Endothelial cell of umbilical vein (primary cell): ENCODE results near the gene DLK1. TPM values are rescaled to one million over a fixed set of nuclear protein-coding genes. Genes with fewer than 3 reads are reported as not detected.

ENCODE experiments used
- BruUV-seq: library from RNA; stranded (reverse); fragments of 400-500 nt; replicated peaks from 2 replicates; lab custom pipeline; 2021; lab: Mats Ljungman, UMichigan
- CTCF ChIA-PET: fragments of 300-600, 350-600 bp; sonication (Branson Sonifier 250); formaldehyde crosslinking; loops from one replicate; lab custom pipeline; 2021; ENCODE audit warnings: antibody characterized with exemption, inconsistent platforms; lab: Charles Lee
- POLR2A ChIA-PET: fragments of 300-600, 350-600 bp; sonication (Branson Sonifier 250); formaldehyde crosslinking; loops from one replicate; lab custom pipeline; 2021; ENCODE audit warnings: antibody characterized with exemption, inconsistent platforms; lab: Charles Lee
- DNase-seq: peaks from one replicate; pipeline ENCODE4 v3.0.0-alpha.2; 2011; ENCODE audit warnings: low read depth, low spot score
- FAIRE-seq: peaks from 2 replicates; lab custom pipeline; 2011; peaks lifted over from hg19 to GRCh38; lab: Jason Lieb, UNC
- H2AFZ ChIP-seq: 2 replicates; pipeline ENCODE4 v1.6.0; 2012; ENCODE audit warnings: low read depth, low read length, control low read depth, inconsistent platforms
- H3K27ac ChIP-seq: 2 replicates; pipeline ENCODE4 v1.5.1; 2011; ENCODE audit warnings: low read depth, mild to moderate bottlenecking, control low read depth, low read length, moderate library complexity; ENCODE audit not compliant: insufficient read depth
- H3K27me3 ChIP-seq, 2 experiments: 2 replicates each; pipeline versions ENCODE4 v1.6.0 to v1.6.1; 2011; ENCODE audit warnings: low read length in 2 of 2, mixed read lengths in 1 of 2; ENCODE audit not compliant: control insufficient read depth in 2 of 2, insufficient read depth in 2 of 2
- H3K36me3 ChIP-seq, 2 experiments: 2 replicates in 1 of 2; 3 replicates in 1 of 2; pipeline ENCODE4 v1.5.1; 2011; ENCODE audit warnings: low read length in 2 of 2, mild to moderate bottlenecking in 1 of 2, moderate library complexity in 1 of 2; ENCODE audit not compliant: control insufficient read depth in 2 of 2, insufficient read depth in 2 of 2; ENCODE audit errors: extremely low read depth in 1 of 2
- H3K4me1 ChIP-seq: 3 replicates; pipeline ENCODE4 v1.5.1; 2011; ENCODE audit warnings: mild to moderate bottlenecking, low read length; ENCODE audit not compliant: control insufficient read depth, insufficient read depth; ENCODE audit errors: extremely low read depth
- H3K4me2 ChIP-seq: 2 replicates; pipeline ENCODE4 v1.6.1; 2011; ENCODE audit warnings: low read length, control low read depth, mixed read lengths; ENCODE audit not compliant: insufficient read depth
- H3K4me3 ChIP-seq, 3 experiments: fragments of 200-600 bp in 1 of 3; sonication (generic), shearing (Covaris generic) in 1 of 3; replicated peaks in 1 of 3; 2 replicates each; pipeline ENCODE4 v1.5.1; 2011 to 2016; ENCODE audit warnings: control low read depth in 3 of 3, low read length in 3 of 3, mild to moderate bottlenecking in 2 of 3, inconsistent platforms in 1 of 3, low read depth in 1 of 3, moderate library complexity in 1 of 3; ENCODE audit not compliant: insufficient read depth in 1 of 3
- H3K79me2 ChIP-seq: 2 replicates; pipeline ENCODE4 v1.6.0; 2012; ENCODE audit warnings: low read length, inconsistent platforms; ENCODE audit not compliant: control insufficient read depth, insufficient read depth
- H3K9ac ChIP-seq: replicated peaks from 2 replicates; pipeline ENCODE3; 2011; ENCODE audit warnings: low read length, control low read depth; ENCODE audit not compliant: insufficient read depth; ENCODE audit errors: extremely low read depth
- H3K9me1 ChIP-seq: replicated peaks from 3 replicates; pipeline ENCODE4 v1.6.0; 2011; ENCODE audit warnings: mild to moderate bottlenecking, low read length; ENCODE audit not compliant: control insufficient read depth, insufficient read depth; ENCODE audit errors: extremely low read depth
- H3K9me3 ChIP-seq: replicated peaks from 2 replicates; pipeline ENCODE4 v1.5.1; 2012; ENCODE audit warnings: low read length, inconsistent platforms; ENCODE audit not compliant: control insufficient read depth, insufficient read depth
- H4K20me1 ChIP-seq: replicated peaks from 2 replicates; pipeline ENCODE3; 2011; ENCODE audit warnings: mild to moderate bottlenecking, low read length; ENCODE audit not compliant: control insufficient read depth, insufficient read depth; ENCODE audit errors: extremely low read depth
- EZH2 ChIP-seq: IDR thresholded peaks from 2 replicates; pipeline ENCODE4 v1.6.1; 2012; ENCODE audit warnings: borderline replicate concordance, low read depth, mild to moderate bottlenecking, moderate library complexity, low read length, inconsistent platforms; ENCODE audit not compliant: severe bottlenecking
- FOS ChIP-seq: IDR thresholded peaks from 2 replicates; pipeline ENCODE4 v1.6.1; 2011; ENCODE audit warnings: mild to moderate bottlenecking, low read length, moderate library complexity, borderline replicate concordance; ENCODE audit not compliant: insufficient read depth
- GATA2 ChIP-seq: IDR thresholded peaks from 2 replicates; pipeline ENCODE4 v1.7.0; 2011; ENCODE audit warnings: low read depth, mild to moderate bottlenecking, moderate library complexity, mixed read lengths, low read length; ENCODE audit not compliant: insufficient read length, insufficient read depth
- JUN ChIP-seq: IDR thresholded peaks from 2 replicates; pipeline ENCODE4 v1.6.1; 2011; ENCODE audit warnings: borderline replicate concordance, low read depth; ENCODE audit not compliant: insufficient read length, insufficient read depth
- MYC ChIP-seq: IDR thresholded peaks from one replicate; pipeline ENCODE4 v1.6.1; 2011; ENCODE audit warnings: mild to moderate bottlenecking, low read depth, low read length
- POLR2A ChIP-seq: IDR thresholded peaks from 2 replicates; pipeline ENCODE4 v1.6.1; 2012; ENCODE audit warnings: low read depth, mild to moderate bottlenecking, control low read depth, low read length
- POLR2AphosphoS5 ChIP-seq: IDR thresholded peaks from 2 replicates; pipeline ENCODE4 v1.6.1; 2012; ENCODE audit warnings: low read depth, mild to moderate bottlenecking, control low read depth, low read length, moderate library complexity; ENCODE audit not compliant: insufficient read depth
- dilution Hi-C: fragments of 300-500 bp; cut with MboI; formaldehyde crosslinking; loops from one replicate; pipeline ENCODE4 v1.15.0; 2019; ENCODE audit warnings: low sequenced_read_pairs; ENCODE audit not compliant: extremely low pct_ligation_motif_present
- intact Hi-C: fragments of 100-400 bp; cut with micrococcal nuclease; formaldehyde crosslinking; loops from one replicate; pipeline ENCODE4 v1.10.0; 2022
- polyA plus RNA-seq, 4 experiments: library from polyadenylated mRNA; depleted of rRNA in 3 of 4; stranded (reverse) in 3 of 4; unstranded in 1 of 4; fragments of >200 nt; gene quantifications; 2 replicates each; pipeline versions ENCODE4 v1.2.1 to v1.2.3, GENCODE V29; 2011 to 2012; ENCODE audit warnings: missing spikeins in 1 of 4
- total RNA-seq: library from RNA; stranded (reverse); gene quantifications from 2 replicates; pipeline ENCODE4 v1.2.3, GENCODE V29; 2021
- TF ChIP-seq, protein P1 (sequence below): IDR thresholded peaks from 2 replicates; pipeline ENCODE4 v1.6.1; 2011; ENCODE audit not compliant: insufficient read depth, insufficient read length
- TF ChIP-seq, protein P2 (sequence below), 2 donors: IDR thresholded peaks; 1 replicate in 1 of 2; 2 replicates in 1 of 2; pipeline ENCODE4 v1.5.1; 2011; ENCODE audit warnings: low read length in 2 of 2, mild to moderate bottlenecking in 2 of 2, moderate library complexity in 2 of 2, control low read depth in 1 of 2, inconsistent platforms in 1 of 2, low read depth in 1 of 2; ENCODE audit not compliant: insufficient read depth in 1 of 2; ENCODE audit errors: extremely low read depth in 1 of 2

Gene DLK1
- total and polyA plus RNA-seq, 2 donors (not counting 3 experiments of a cell fraction or from before 2014, with no cell fraction given) = not detected

DNA sequence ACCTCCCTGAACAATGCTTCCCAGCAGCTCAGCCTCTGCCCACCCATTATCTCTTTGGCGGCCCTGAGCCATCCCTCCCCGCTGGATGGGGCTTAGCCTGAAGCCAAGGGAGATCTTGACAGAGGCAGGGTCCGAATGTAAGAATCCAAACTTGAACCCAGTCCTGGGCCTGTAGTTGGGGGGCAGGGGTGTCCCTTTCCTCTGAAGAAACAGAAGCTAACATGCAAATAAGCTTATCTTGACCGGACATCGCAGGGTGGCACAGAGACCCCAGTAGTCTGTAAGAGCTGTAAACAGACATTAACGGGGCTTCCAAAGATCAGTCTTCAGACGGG, 6.0 kb downstream of the DLK1 start:
- dilution Hi-C loops (no loop called here), intact Hi-C loops (no loop called here)
- no peak overlapping the region for H3K4me2 ChIP-seq
- BruUV-seq = no TSS peak
- DNase-seq (no peak), FAIRE-seq (no peak)
- no peaks in the 10 kb centered on the region for H3K79me2 ChIP-seq
- H3K9me1 ChIP-seq = no peaks in the 10 kb centered on the region
- H3K27ac ChIP-seq = no peak overlapping the region
- no peaks in the 10 kb centered on the region for H4K20me1 ChIP-seq
- ChIA-PET POLR2A (no interaction called here), CTCF (no interaction called here)
- H3K9ac ChIP-seq = no peak overlapping the region
- H3K4me1 ChIP-seq = no peaks in the 10 kb centered on the region
- H3K9me3 ChIP-seq = no peaks in the 10 kb centered on the region
- no peak overlapping the region for H3K4me3 ChIP-seq
- TF ChIP-seq POLR2AphosphoS5 (no peak), FOS (no peak), MYC (no peak), POLR2A (no peak), JUN (no peak), GATA2 (no peak), EZH2 (no peak)
- TF ChIP-seq, protein P1, sequence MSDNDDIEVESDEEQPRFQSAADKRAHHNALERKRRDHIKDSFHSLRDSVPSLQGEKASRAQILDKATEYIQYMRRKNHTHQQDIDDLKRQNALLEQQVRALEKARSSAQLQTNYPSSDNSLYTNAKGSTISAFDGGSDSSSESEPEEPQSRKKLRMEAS = no peak
- TF ChIP-seq, protein P2, sequence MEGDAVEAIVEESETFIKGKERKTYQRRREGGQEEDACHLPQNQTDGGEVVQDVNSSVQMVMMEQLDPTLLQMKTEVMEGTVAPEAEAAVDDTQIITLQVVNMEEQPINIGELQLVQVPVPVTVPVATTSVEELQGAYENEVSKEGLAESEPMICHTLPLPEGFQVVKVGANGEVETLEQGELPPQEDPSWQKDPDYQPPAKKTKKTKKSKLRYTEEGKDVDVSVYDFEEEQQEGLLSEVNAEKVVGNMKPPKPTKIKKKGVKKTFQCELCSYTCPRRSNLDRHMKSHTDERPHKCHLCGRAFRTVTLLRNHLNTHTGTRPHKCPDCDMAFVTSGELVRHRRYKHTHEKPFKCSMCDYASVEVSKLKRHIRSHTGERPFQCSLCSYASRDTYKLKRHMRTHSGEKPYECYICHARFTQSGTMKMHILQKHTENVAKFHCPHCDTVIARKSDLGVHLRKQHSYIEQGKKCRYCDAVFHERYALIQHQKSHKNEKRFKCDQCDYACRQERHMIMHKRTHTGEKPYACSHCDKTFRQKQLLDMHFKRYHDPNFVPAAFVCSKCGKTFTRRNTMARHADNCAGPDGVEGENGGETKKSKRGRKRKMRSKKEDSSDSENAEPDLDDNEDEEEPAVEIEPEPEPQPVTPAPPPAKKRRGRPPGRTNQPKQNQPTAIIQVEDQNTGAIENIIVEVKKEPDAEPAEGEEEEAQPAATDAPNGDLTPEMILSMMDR (IDR thresholded peaks at IDR 0.05; ENCODE audit: extremely low read depth in 1 of 2, insufficient read depth in 1 of 2, low read depth in 1 of 2, low read length in 2 of 2) = no peak
- H3K27me3 ChIP-seq = peaks cover 17 to 20% of the 10 kb centered on the region in 2 experiments
- no peak overlapping the region for H2AFZ ChIP-seq
- H3K36me3 ChIP-seq = no peaks in the 10 kb centered on the region
